Heart right ventricle (tissue), 16 donors: ENCODE data around the gene ERICH2. TPM values are rescaled to one million over a fixed set of nuclear protein-coding genes. Genes with fewer than 3 reads are reported as not detected.

Experiments
- ATAC-seq, 8 donors: fragments of 200-7000 bp; cut with Tn5 transposase; one replicate each; pipeline ENCODE4 v1.9.1; 2020; ENCODE audit warnings: mild to moderate bottlenecking in 8 of 8, moderate library complexity in 8 of 8, moderate number of reproducible peaks in 1 of 8
- DNase-seq, 2 donors: peaks; one replicate each; pipeline ENCODE4 v3.0.0-alpha.2; 2020
- H3K27ac ChIP-seq, 10 donors: fragments of 200-600 bp; sonication (generic) in 2 of 10; one replicate each; pipeline versions ENCODE4 v1.5.0 to v1.8.0; 2020 to 2022; ENCODE audit warnings: mild to moderate bottlenecking in 3 of 10
- H3K27me3 ChIP-seq, 7 donors: fragments of 200-600 bp; one replicate each; pipeline ENCODE4 v1.8.0; 2021 to 2022; ENCODE audit warnings: mild to moderate bottlenecking in 2 of 7
- H3K36me3 ChIP-seq, 9 donors: fragments of 200-600 bp; sonication (generic) in 1 of 9; one replicate each; pipeline versions ENCODE4 v1.5.0 to v1.8.0; 2020 to 2022; ENCODE audit warnings: mild to moderate bottlenecking in 2 of 9
- H3K4me1 ChIP-seq, 9 donors: fragments of 200-600 bp; sonication (generic) in 1 of 9; one replicate each; pipeline versions ENCODE4 v1.5.0 to v1.8.0; 2020 to 2022; ENCODE audit warnings: mild to moderate bottlenecking in 4 of 9
- H3K4me3 ChIP-seq, 10 donors: fragments of 200-600 bp; sonication (generic) in 2 of 10; one replicate each; pipeline versions ENCODE4 v1.5.0 to v1.8.0; 2020 to 2022; ENCODE audit warnings: mild to moderate bottlenecking in 7 of 10, moderate library complexity in 2 of 10
- H3K9me3 ChIP-seq, 11 donors: fragments of 200-600 bp in 10 of 11; sonication (generic) in 2 of 11; one replicate each; pipeline versions ENCODE4 v1.5.0 to v1.8.0; 2013 to 2022; ENCODE audit warnings: mild to moderate bottlenecking in 2 of 11, control low read depth in 1 of 11, moderate library complexity in 1 of 11
- WGBS, 2 donors: extraction: QIAGEN DNeasy Blood & Tissue Kit; methylation state at CpG; one replicate each; pipeline ENCODE4 v1.1.7; 2013; ENCODE audit warnings: inconsistent platforms in 1 of 2; 5-methylcytosine and 5-hydroxymethylcytosine counted together
- intact Hi-C, 10 donors: fragments of 100-400 bp; cut with DNase I; formaldehyde crosslinking; loops; one replicate each; pipeline versions ENCODE4 v1.11.1 to v1.14.2; 2022
- polyA plus RNA-seq, 2 donors: library from polyadenylated mRNA; stranded (reverse); fragments of 200-250 nt; gene quantifications; one replicate each; pipeline ENCODE4 v1.2.3, GENCODE V29; 2013
- total RNA-seq, 10 donors: library from RNA; stranded (reverse); fragmentation: NEBNext Ultra II Directional in 3 of 10; extraction: Animal tissue kit (Norgen Biotek cat#: 25700) in 3 of 10; gene quantifications; one replicate each; pipeline versions ENCODE4 v1.2.1 to v1.2.4, GENCODE V29; 2021 to 2023
- TF ChIP-seq, protein P1 (sequence below), 9 donors: fragments of 200-600 bp; sonication (generic) in 2 of 9; IDR thresholded peaks; one replicate each; pipeline versions ENCODE4 v1.5.0 to v1.8.0; 2021 to 2022; ENCODE audit warnings: antibody characterized with exemption in 9 of 9, mild to moderate bottlenecking in 5 of 9, moderate library complexity in 1 of 9
- donor health status: Arrhythmogenic right ventricular cardiomyopathy.
- donor health status: ischemic (EF 13 %, LVEDD 7.1; RV severe dilation, severe dysfunction).
- donor health status: healthy with polysubstance abuse.
- donor health status: DM: no; HTN: yes; CAD: no.
- donor health status: DM: no; HTN: no; CAD: no.
- donor health status: ischemic (EF 25% LVEDD 6.9; RV normal size, moderate dysfunction).
- donor health status: ischemic (EF 25% LVEDD 5.7; RV mildly dilated, moderate dysfunction).
- donor health status: healthy.
- donor health status: DM: yes; HTN: yes; CAD: no.
- donor health status: Ischemic cardiomyopathy.
- donor health status: ischemic (EF 35%, LVEDD 5.7; RV mildly dilated, moderate dysfunction).
- donor health status: nonischemic (EF 11% LVEDD 7.7; RV severe dilation, severe dysfunction).
- donor health status: DM: yes; HTN: yes; CAD: no.
- donor health status: PGD.
- donor health status: ischemic (EF 29% LVEDD 5.4; RV normal size, mild dysfunction).
- donor health status: nonischemic (EF 23%, LVEDD 6.1; RV moderate dilation, normal function).

ERICH2 gene
- total and polyA plus RNA-seq, 12 donors = 0.45 to 2.3 (median 1.3) TPM

DNA sequence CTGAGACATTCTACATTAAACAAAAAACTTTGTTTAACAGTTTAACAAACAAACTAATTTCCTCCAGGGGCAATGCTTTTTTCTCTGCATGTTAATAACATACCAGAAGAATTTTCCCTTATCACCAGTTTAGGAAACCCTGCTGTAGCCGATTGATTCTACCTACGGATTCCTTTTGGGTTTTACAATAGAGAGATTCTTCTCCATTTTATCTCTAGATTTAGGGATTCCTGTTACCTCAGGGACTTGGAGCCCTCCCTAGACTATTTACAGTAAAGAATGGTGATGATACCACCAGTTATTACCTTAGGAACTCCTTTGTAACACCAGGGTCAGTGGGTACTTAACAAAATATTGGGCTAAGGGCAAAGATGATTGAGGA is 5.3 kb upstream of the ERICH2 start:
- Histone ChIP-seq H3K9me3 (no peaks in the 10 kb centered on the region), H3K27ac (no peak overlapping the region), H3K36me3 (no peaks in the 10 kb centered on the region), H3K4me1 (peaks cover 0 to 6% (median 4%) of the 10 kb centered on the region in 9 donors), H3K4me3 (no peak overlapping the region), H3K27me3 (peaks cover 0 to 16% (median 0%) of the 10 kb centered on the region in 7 donors)
- intact Hi-C loops = loop anchor here in 1 of 10 donors (10.0 kb wide), 1 partner anchor 160 kb away; the partner anchor contains the start of gene GORASP2
- DNase-seq (no peak), ATAC-seq (no peak)
- TF ChIP-seq, protein P1, sequence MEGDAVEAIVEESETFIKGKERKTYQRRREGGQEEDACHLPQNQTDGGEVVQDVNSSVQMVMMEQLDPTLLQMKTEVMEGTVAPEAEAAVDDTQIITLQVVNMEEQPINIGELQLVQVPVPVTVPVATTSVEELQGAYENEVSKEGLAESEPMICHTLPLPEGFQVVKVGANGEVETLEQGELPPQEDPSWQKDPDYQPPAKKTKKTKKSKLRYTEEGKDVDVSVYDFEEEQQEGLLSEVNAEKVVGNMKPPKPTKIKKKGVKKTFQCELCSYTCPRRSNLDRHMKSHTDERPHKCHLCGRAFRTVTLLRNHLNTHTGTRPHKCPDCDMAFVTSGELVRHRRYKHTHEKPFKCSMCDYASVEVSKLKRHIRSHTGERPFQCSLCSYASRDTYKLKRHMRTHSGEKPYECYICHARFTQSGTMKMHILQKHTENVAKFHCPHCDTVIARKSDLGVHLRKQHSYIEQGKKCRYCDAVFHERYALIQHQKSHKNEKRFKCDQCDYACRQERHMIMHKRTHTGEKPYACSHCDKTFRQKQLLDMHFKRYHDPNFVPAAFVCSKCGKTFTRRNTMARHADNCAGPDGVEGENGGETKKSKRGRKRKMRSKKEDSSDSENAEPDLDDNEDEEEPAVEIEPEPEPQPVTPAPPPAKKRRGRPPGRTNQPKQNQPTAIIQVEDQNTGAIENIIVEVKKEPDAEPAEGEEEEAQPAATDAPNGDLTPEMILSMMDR (IDR thresholded peaks at IDR 0.05) = no peak
- WGBS, 2 donors = 26 to 33% methylated on average over 2 of the region's 2 CpGs

DNA sequence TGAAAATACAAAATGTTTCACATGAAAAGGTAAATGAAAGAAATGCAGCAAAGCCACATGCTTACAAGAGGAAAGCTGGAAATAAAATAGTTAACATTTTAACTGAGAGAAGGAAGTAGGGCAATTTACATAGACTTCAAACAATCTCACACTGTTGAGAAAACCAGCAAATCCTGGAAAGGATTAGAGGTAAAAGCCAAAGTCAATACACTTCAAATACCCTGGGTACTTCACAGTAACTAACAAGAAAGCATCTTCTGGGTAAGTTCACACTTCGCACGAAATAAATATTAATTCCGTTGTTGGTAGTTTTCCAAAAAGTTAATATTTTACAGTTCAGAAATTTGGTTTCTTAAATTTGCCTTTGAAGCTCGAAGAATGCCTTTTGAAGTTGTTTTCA is 3.5 kb upstream of the ERICH2 start:
- no peak for ATAC-seq
- TF ChIP-seq, protein P1 (IDR thresholded peaks at IDR 0.05) = no peak
- Histone ChIP-seq H3K27me3 (peaks cover 0 to 32% (median 3%) of the 10 kb centered on the region in 7 donors), H3K36me3 (no peaks in the 10 kb centered on the region), H3K27ac (no peak overlapping the region), H3K4me1 (peaks cover 0 to 19% (median 10%) of the 10 kb centered on the region in 9 donors), H3K9me3 (no peaks in the 10 kb centered on the region), H3K4me3 (no peak overlapping the region)
- no peak for DNase-seq
- WGBS, 2 donors = 54 to 66% methylated on average over 4 of the region's 4 CpGs
- intact Hi-C loops = loop anchor here in 1 of 10 donors (10.0 kb wide), 1 partner anchor 158 kb away; the partner anchor contains the start of gene GORASP2

DNA sequence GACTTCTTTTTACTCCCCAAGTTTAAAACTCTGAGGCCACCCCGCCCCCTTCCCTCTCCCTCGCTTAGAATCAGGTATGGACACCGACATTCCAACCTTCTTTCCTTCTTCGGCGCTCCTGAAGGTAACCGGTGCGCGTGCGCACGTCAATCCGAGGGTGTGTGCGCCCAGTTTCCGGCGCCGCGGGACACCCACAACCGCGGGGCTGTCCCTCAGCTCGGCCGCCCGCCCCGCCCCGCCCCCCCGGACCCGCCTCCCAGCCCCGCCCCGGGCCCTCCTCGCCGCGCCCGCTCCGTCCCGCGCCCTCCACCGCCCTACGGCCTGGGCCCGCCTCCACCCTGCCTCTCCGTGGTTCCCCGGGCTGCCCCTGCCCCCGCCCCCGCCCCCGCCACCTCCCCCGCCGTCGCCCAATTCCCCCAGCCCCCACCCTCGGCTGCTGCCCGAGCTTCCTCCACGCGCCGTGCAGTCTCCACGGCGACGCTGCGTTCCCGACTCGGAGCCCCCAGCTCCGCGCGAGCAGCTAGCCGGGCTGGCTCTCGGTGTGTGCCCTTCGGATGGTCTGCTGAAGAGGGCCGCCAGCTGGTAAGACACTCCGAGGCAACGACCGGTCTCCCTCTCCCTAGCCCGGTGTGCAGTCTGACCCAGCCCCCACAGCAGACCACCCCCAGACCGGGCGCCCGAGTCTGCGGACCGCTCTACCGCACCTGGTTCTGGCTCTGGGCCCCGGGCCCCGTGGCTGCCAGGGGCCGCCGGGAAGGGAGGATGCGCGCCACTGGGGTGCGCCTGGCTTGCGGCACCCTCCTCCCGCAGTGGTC is 635 bp downstream of the ERICH2 start:
- Histone ChIP-seq H3K27me3 (peaks cover 0 to 53% (median 3%) of the 10 kb centered on the region in 7 donors), H3K27ac (peak overlapping the region in 9 of 10 donors; percentile 31 to 74 (median 62)), H3K9me3 (no peaks in the 10 kb centered on the region), H3K4me3 (peak overlapping the region; percentile 48 to 80 (median 65)), H3K4me1 (peaks cover 0 to 19% (median 10%) of the 10 kb centered on the region in 9 donors), H3K36me3 (no peaks in the 10 kb centered on the region)
- 1% methylated on average over 64 to 82 of the region's 82 CpGs for WGBS, 2 donors
- ATAC-seq (peak; percentile 96 to 98 (median 96)), DNase-seq (peak; percentile 62 to 84)
- TF ChIP-seq, protein P1 (IDR thresholded peaks at IDR 0.05) = no peak
- intact Hi-C loops = no loop called here

DNA sequence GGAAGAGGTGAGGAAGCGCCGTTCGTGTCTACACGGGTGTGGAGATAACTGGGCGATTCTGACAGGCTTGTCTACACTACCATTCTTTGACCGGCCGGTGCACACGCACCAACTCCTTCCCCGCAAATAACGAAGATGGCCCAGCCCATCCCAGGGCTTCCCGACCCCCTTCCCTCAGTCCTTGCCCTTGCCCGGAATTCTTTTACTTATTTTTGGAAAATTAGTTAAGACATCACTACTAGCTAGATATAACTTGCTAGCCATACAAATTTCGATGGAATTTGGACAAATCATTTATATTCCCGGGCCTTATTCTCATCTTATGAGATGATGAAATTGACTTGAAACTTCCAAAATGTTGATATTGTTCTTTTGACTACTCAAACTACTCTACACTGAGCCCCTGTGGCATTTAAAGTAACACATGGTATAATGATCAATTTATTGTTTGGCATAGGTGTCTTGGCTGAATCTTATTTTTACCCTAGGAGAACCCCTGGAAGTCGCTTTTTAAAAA is 1.3 kb downstream of the ERICH2 start:
- H3K9me3 ChIP-seq = no peaks in the 10 kb centered on the region
- H3K36me3 ChIP-seq = no peaks in the 10 kb centered on the region
- peak overlapping the region; percentile 4 to 80 (median 65) for H3K4me3 ChIP-seq
- intact Hi-C loops = no loop called here
- ATAC-seq (no peak), DNase-seq (no peak)
- H3K4me1 ChIP-seq = peaks cover 0 to 19% (median 10%) of the 10 kb centered on the region in 9 donors
- H3K27ac ChIP-seq = peak overlapping the region in 8 of 10 donors; percentile 23 to 66 (median 56)
- 9 to 10% methylated on average over 15 of the region's 15 CpGs for WGBS, 2 donors
- H3K27me3 ChIP-seq = peaks cover 0 to 52% (median 3%) of the 10 kb centered on the region in 7 donors
- TF ChIP-seq, protein P1 (IDR thresholded peaks at IDR 0.05) = no peak
